Measurements from ENCODE around the gene ASB2. TPM values are rescaled to one million over a fixed set of nuclear protein-coding genes. Genes with fewer than 3 reads are reported as not detected.

ASB2 gene
- total and polyA plus RNA-seq, 2 of the 8 experiments (the other 6 are each of a cell fraction or from before 2014, with no cell fraction given), result 1.0 to 2.1 TPM

DNA sequence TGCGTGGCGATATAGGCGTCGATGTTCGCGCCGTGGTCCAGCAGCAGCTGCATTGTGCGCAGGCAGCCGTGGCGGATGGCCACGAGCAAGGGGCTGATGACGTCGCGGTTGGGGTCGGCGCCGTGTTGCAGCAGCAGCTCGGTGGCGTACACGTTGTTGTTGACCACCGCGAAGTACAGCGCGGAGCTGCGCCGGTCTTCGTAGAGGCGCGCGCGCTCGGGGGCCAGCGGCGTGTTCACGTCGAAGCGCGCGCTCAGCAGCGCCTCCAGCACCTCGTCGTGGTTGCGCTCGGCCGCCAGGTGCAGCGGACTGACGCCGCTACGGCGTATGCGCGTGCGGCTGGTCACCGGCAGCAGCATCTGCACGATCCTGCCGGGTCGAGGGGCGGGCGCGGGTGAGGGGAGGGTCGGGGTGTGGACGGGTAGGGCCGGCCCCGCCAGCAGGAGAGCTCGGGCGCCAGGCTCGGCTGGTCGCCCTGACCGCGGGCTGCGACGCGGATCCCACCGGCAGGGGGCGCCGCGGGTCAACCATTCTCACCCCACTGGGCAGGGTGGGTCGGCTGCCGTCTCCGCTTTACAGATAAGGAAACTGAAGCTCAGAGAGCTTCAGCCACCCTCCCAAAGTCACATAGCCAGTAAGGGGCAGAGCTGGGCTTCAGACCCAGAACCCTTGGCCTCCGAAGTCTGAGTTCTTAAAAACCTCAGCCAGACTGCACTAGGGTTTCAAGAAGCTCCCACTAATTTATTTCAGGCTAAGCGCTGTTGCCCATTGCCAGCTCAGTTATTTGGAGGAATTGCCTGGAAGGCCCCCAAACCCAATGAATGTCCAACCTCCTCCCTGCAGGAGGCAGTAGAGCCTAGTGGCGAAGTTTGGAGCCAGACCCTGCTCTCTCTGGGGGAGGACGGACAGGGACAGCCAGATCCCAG, 36.8 kb downstream of the ASB2 start (continued):
- TF ChIP-seq CTBP2 (IDR thresholded peaks at IDR 0.05; ENCODE audit: borderline replicate concordance, insufficient read depth, insufficient read length, low read length), result no peak
- no peak for TF ChIP-seq GABPA (IDR thresholded peaks at IDR 0.05; ENCODE audit: borderline replicate concordance, insufficient read depth, low read length)
- TF ChIP-seq, protein P1, sequence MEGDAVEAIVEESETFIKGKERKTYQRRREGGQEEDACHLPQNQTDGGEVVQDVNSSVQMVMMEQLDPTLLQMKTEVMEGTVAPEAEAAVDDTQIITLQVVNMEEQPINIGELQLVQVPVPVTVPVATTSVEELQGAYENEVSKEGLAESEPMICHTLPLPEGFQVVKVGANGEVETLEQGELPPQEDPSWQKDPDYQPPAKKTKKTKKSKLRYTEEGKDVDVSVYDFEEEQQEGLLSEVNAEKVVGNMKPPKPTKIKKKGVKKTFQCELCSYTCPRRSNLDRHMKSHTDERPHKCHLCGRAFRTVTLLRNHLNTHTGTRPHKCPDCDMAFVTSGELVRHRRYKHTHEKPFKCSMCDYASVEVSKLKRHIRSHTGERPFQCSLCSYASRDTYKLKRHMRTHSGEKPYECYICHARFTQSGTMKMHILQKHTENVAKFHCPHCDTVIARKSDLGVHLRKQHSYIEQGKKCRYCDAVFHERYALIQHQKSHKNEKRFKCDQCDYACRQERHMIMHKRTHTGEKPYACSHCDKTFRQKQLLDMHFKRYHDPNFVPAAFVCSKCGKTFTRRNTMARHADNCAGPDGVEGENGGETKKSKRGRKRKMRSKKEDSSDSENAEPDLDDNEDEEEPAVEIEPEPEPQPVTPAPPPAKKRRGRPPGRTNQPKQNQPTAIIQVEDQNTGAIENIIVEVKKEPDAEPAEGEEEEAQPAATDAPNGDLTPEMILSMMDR (IDR thresholded peaks at IDR 0.05; ENCODE audit: control extremely low read depth in 1 of 3, insufficient read depth in 1 of 3, low read depth in 1 of 3, low read length in 3 of 3), result peak; percentile 74 to 98 (median 83)
- TF ChIP-seq GTF2F1 (IDR thresholded peaks at IDR 0.05; ENCODE audit: borderline replicate concordance, low read depth, low read length), result no peak
- peak; percentile 23 for TF ChIP-seq EZH2 (IDR thresholded peaks at IDR 0.05; ENCODE audit: low read depth, low read length, severe bottlenecking)
- 0 out of 2 replicates have a peak, but pooled peaks have one; percentile 23 for TF ChIP-seq TAF1 (IDR thresholded peaks at IDR 0.05; ENCODE audit: low read depth, low read length)
